LNCAP (cell line): ENCODE results near the gene ZNF474.

Experiments used
- TF ChIP-seq, protein P1 (sequence below): fragments of 450-650 bp; IDR thresholded peaks from 2 replicates; pipeline ENCODE4 v1.5.1; 2017; ENCODE audit warnings: mild to moderate bottlenecking

Gene ZNF474

DNA sequence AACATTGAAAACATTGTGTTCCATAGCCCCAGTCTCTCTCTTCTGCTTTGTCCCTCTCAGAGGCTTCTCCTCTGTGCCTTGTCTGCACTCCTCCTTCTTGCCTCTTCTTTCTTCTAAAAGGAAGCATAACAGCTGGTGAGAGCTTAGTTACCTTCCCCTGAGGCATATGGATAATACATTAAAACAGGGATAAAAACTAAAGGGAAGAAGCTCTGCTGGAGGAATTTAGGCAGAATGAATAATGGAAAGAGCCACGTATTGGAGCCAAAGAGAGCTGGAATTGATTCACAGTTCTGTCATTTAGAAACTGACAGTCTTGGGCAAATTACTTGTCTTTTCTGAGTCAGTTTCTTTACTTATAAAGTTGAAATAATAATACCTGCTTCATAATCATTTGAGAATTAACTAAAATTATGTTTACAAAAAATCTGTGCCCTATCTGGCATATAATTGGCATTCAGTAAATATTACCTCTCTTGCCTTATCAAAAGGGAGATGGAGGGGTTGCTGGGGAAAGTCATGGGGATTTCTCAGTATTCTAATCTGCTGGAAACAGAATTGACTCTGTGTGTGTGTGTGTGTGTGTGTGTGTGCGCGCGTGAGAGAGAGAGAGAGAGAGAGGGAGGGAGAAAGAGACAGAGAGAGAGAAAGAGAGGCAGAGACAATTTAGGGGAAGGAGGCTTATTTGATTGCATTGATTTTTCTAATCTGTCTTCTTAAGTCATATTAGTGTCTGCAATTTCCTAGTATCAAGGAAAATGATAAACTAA is 20.2 kb downstream of the ZNF474 start:
- TF ChIP-seq, protein P1, sequence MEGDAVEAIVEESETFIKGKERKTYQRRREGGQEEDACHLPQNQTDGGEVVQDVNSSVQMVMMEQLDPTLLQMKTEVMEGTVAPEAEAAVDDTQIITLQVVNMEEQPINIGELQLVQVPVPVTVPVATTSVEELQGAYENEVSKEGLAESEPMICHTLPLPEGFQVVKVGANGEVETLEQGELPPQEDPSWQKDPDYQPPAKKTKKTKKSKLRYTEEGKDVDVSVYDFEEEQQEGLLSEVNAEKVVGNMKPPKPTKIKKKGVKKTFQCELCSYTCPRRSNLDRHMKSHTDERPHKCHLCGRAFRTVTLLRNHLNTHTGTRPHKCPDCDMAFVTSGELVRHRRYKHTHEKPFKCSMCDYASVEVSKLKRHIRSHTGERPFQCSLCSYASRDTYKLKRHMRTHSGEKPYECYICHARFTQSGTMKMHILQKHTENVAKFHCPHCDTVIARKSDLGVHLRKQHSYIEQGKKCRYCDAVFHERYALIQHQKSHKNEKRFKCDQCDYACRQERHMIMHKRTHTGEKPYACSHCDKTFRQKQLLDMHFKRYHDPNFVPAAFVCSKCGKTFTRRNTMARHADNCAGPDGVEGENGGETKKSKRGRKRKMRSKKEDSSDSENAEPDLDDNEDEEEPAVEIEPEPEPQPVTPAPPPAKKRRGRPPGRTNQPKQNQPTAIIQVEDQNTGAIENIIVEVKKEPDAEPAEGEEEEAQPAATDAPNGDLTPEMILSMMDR: no peak

DNA sequence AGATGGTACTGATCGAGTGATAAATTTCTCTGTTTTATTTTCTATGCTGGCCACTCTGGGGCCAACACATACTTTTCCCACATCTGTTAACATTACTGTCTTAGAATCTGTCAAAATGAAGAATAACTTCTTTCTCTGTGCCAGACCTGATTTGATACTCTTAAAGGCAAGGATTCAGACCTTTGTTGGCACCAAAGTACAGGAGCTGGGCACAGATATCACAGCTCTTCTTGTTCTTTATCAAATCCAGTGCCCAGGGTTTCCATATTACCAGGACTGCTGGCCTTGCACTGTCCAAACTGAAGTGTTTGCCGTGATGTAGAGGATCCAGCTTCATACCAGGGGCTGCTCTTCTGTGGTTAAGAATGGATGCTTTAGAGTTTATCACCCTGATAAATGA is 20.9 kb downstream of the ZNF474 start:
- TF ChIP-seq, protein P1: no peak

DNA sequence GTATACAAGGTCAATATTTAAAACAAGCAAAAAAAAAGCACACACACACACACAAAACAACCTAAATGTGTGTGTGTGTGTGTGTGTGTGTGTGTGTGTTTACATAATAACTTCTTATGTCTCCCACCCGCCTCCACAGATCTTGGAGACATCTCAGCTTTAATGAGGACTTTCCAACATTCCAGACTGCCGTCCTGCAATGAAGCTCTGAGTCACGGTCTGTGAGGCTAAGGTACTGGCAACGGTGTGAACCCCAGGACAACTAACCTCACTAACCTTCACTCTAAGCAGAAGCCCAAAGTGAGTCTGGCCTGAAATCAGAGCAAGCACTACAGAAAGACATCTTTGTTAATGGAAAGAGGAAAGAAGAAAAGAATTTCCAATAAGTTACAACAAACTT is 22.3 kb downstream of the ZNF474 start:
- TF ChIP-seq, protein P1: no peak

DNA sequence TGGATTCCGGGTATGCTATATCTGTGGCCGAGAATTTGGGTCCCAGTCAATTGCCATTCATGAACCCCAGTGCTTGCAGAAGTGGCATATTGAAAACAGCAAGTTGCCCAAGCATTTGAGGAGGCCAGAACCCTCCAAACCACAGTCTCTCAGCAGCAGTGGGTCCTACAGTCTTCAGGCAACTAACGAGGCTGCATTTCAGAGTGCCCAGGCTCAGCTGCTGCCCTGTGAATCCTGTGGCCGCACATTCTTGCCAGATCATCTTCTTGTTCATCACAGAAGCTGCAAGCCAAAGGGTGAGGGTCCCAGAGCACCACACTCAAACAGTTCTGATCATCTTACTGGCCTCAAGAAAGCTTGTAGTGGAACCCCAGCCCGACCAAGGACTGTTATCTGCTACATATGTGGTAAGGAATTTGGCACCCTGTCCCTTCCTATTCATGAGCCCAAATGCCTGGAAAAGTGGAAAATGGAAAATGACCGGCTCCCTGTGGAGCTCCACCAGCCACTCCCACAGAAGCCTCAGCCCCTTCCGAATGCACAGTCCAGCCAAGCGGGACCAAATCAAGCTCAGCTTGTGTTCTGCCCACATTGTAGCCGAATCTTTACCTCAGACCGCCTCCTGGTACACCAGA is 23.0 kb downstream of the ZNF474 start:
- TF ChIP-seq, protein P1: no peak

DNA sequence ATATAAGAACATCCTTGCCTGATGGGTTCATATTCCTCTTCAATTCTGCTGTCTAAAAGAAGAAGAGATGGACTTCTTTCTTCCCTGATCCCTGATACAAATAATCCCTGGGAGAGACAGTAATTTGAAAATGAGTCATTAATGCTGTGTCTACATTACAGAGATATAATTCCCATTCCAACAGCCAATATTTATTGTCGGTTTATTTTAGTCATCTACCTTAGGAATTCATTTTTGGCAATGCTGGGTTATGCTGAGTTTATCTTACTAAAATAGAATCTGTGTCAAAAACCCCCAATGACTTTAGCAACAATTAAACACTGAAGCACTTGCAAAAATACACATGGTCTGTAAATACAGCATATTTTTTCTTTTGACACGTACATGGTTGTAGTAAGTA is 23.9 kb downstream of the ZNF474 start:
- TF ChIP-seq, protein P1: no peak

DNA sequence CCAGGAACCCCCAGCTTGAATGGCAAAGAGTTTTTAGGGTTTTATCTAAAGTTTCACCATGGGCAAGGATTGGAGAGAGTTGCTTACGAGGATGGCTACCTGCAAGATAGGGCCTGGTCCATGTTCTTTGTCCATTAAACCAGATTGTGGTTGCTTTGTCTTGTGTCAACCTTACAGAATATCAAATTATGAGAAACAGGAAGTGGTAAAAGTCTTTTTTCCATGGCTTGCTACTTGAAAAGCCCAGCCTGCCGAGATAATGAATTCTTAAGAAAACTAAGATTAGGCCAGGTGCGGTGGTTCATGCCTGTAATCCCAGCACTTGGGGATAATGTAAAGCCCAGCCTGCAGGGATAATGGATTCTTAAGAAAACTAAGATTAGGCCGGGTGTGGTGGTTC is 24.4 kb downstream of the ZNF474 start:
- TF ChIP-seq, protein P1: no peak

DNA sequence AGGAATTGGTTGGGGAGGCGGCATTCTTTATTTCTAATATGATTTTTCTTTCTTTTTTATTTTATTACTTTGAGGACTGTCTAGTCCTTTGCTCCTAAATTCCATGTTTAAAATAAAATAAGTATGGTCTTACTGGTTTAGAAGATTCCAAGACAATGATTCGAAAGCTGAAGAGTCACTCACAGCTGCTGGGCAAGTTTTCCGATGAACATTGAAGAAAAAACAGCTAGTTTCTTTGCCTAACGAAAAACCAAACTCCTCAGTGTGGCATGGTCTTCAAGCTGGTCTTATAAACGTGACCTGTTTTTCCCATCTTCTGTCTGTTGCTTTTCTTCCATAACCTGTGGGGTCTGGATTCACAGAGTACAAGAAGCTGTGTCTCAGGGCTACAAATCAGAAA is 25.1 kb downstream of the ZNF474 start:
- TF ChIP-seq, protein P1: no peak
